Mesenchymal stem cell (in vitro differentiated cells and primary cell): ENCODE results near the gene SCO1.

Experiments used
- DNase-seq: peaks from one replicate; pipeline ENCODE4 v3.0.0-alpha.2; 2013
- H2AFZ ChIP-seq: one replicate; pipeline ENCODE4 v1.6.1; 2013; ENCODE audit warnings: low read depth, mild to moderate bottlenecking, control low read depth, inconsistent platforms, low read length, moderate library complexity
- H2AK5ac ChIP-seq: 2 replicates; pipeline ENCODE4 v1.6.1; 2013; ENCODE audit warnings: low read length, moderate library complexity, mild to moderate bottlenecking, inconsistent platforms; ENCODE audit not compliant: severe bottlenecking
- H2BK120ac ChIP-seq: one replicate; pipeline ENCODE4 v1.6.1; 2013; ENCODE audit warnings: low read depth, mild to moderate bottlenecking, inconsistent platforms, low read length, moderate library complexity
- H2BK12ac ChIP-seq, 2 experiments: one replicate each; pipeline ENCODE4 v1.6.1; 2013; ENCODE audit warnings: inconsistent platforms in 2 of 2, low read length in 2 of 2, mild to moderate bottlenecking in 2 of 2, moderate library complexity in 2 of 2, control low read depth in 1 of 2
- H2BK15ac ChIP-seq: one replicate; pipeline ENCODE4 v1.6.1; 2013; ENCODE audit warnings: mild to moderate bottlenecking, low read depth, inconsistent platforms; ENCODE audit not compliant: poor library complexity, severe bottlenecking
- H2BK5ac ChIP-seq: 2 replicates; pipeline ENCODE4 v1.6.1; 2013; ENCODE audit warnings: low read depth, mild to moderate bottlenecking, low read length, control low read depth, inconsistent platforms; ENCODE audit not compliant: poor library complexity, severe bottlenecking
- H3K14ac ChIP-seq, 2 experiments: one replicate each; pipeline ENCODE4 v1.6.1; 2013; ENCODE audit warnings: inconsistent platforms in 2 of 2, low read length in 2 of 2, control low read depth in 1 of 2, mild to moderate bottlenecking in 1 of 2, moderate library complexity in 1 of 2
- H3K18ac ChIP-seq, 2 experiments: one replicate each; pipeline ENCODE4 v1.6.1; 2013; ENCODE audit warnings: inconsistent platforms in 2 of 2, low read length in 2 of 2, control low read depth in 1 of 2, low read depth in 1 of 2, mild to moderate bottlenecking in 1 of 2
- H3K23ac ChIP-seq, 2 experiments: one replicate each; pipeline ENCODE4 v1.6.1; 2013; ENCODE audit warnings: inconsistent platforms in 2 of 2, low read length in 2 of 2, mild to moderate bottlenecking in 2 of 2, moderate library complexity in 2 of 2, control low read depth in 1 of 2
- H3K27ac ChIP-seq: 2 replicates; pipeline ENCODE4 v1.5.1; 2013; ENCODE audit warnings: mild to moderate bottlenecking, moderate library complexity, low read length, control low read depth, inconsistent platforms; ENCODE audit not compliant: poor library complexity, severe bottlenecking
- H3K27me3 ChIP-seq, 2 experiments: 2 replicates each; pipeline versions ENCODE4 v1.6.1 to v1.7.0; 2013; ENCODE audit warnings: low read length in 2 of 2, mild to moderate bottlenecking in 2 of 2, moderate library complexity in 2 of 2, control low read depth in 1 of 2, inconsistent platforms in 1 of 2; ENCODE audit not compliant: control insufficient read depth in 1 of 2, insufficient read depth in 1 of 2
- H3K36me3 ChIP-seq, 2 experiments: 2 replicates each; pipeline versions ENCODE4 v1.6.1 to v1.7.0; 2013; ENCODE audit warnings: low read length in 2 of 2, control low read depth in 1 of 2, inconsistent platforms in 1 of 2, low read depth in 1 of 2, mild to moderate bottlenecking in 1 of 2; ENCODE audit not compliant: insufficient read depth in 2 of 2, control insufficient read depth in 1 of 2
- H3K4ac ChIP-seq, 2 experiments: one replicate each; pipeline ENCODE4 v1.6.1; 2013; ENCODE audit warnings: inconsistent platforms in 2 of 2, low read length in 2 of 2, mild to moderate bottlenecking in 2 of 2, moderate library complexity in 2 of 2, control low read depth in 1 of 2, low read depth in 1 of 2
- H3K4me1 ChIP-seq: 2 replicates; pipeline ENCODE4 v1.6.1; 2013; ENCODE audit warnings: low read depth, low read length, control low read depth; ENCODE audit not compliant: control insufficient read depth, insufficient read depth
- H3K4me2 ChIP-seq: 2 replicates; pipeline ENCODE4 v1.6.1; 2013; ENCODE audit warnings: low read length, mild to moderate bottlenecking, inconsistent platforms; ENCODE audit not compliant: poor library complexity, severe bottlenecking
- H3K4me3 ChIP-seq, 2 experiments: 2 replicates each; pipeline versions ENCODE4 v1.5.1 to v1.7.0; 2013; ENCODE audit warnings: low read length in 2 of 2, mild to moderate bottlenecking in 2 of 2, control low read depth in 1 of 2, low read depth in 1 of 2; ENCODE audit not compliant: insufficient read depth in 1 of 2
- H3K79me1 ChIP-seq: replicated peaks from 2 replicates; pipeline ENCODE4 v1.6.1; 2013; ENCODE audit warnings: mild to moderate bottlenecking, control low read depth, low read length, inconsistent platforms; ENCODE audit not compliant: poor library complexity, severe bottlenecking
- H3K9ac ChIP-seq: 2 replicates; pipeline ENCODE4 v1.7.0; 2013; ENCODE audit warnings: mild to moderate bottlenecking, low read length, moderate library complexity
- H3K9me3 ChIP-seq: 2 replicates; pipeline ENCODE4 v1.7.0; 2013; ENCODE audit warnings: mild to moderate bottlenecking, low read length; ENCODE audit not compliant: control insufficient read depth
- H4K8ac ChIP-seq: one replicate; pipeline ENCODE4 v1.6.1; 2013; ENCODE audit warnings: inconsistent platforms, mild to moderate bottlenecking, low read length, moderate library complexity
- H4K91ac ChIP-seq: one replicate; pipeline ENCODE4 v1.6.1; 2013; ENCODE audit warnings: mild to moderate bottlenecking, low read length, inconsistent platforms
- WGBS: methylation state at CpG from one replicate; pipeline ENCODE4 v1.1.7; 2013; ENCODE audit warnings: mixed read lengths; 5-methylcytosine and 5-hydroxymethylcytosine counted together

The SCO1 gene

DNA sequence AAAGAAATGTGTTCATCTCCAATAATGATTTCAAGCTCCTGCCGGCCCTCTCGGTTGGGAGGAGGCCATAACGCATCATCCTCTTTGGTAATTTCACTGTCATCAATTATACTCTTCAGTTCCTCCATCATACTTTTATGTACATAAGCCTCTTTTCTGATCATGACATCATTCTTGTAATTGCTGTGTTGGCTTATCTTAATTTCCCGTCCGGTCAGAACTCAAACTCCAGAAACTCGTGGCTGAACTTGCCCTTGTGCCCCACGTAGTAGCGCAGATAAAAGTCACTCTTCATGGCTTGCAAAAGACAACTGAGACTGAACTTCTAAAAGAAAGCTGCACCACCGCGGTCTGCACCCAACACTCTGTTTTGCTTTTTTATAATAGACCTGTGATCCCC, 18.9 kb upstream of the SCO1 start:
- H2BK15ac ChIP-seq: no peak overlapping the region
- H3K18ac ChIP-seq: no peak overlapping the region
- no peak overlapping the region for H3K27ac ChIP-seq
- H2BK120ac ChIP-seq: no peak overlapping the region
- no peak overlapping the region for H2BK12ac ChIP-seq
- no peak overlapping the region for H3K4me3 ChIP-seq
- no peaks in the 10 kb centered on the region for H3K27me3 ChIP-seq
- H2BK5ac ChIP-seq: no peak overlapping the region
- no peak overlapping the region for H2AK5ac ChIP-seq
- H3K4me1 ChIP-seq: no peaks in the 10 kb centered on the region
- WGBS: 95% methylated on average over 8 of the region's 10 CpGs
- H2AFZ ChIP-seq: no peak overlapping the region
- no peak overlapping the region for H3K4ac ChIP-seq
- no peak overlapping the region for H3K4me2 ChIP-seq
- H3K23ac ChIP-seq: no peak overlapping the region
- H3K9ac ChIP-seq: no peak overlapping the region
- no peak overlapping the region for H4K91ac ChIP-seq
- no peak overlapping the region for H4K8ac ChIP-seq
- H3K79me1 ChIP-seq: peaks cover 3% of the 10 kb centered on the region
- no peaks in the 10 kb centered on the region for H3K9me3 ChIP-seq
- DNase-seq: no peak
- H3K14ac ChIP-seq: no peak overlapping the region
- peaks cover 9 to 23% of the 10 kb centered on the region in 2 experiments for H3K36me3 ChIP-seq

DNA sequence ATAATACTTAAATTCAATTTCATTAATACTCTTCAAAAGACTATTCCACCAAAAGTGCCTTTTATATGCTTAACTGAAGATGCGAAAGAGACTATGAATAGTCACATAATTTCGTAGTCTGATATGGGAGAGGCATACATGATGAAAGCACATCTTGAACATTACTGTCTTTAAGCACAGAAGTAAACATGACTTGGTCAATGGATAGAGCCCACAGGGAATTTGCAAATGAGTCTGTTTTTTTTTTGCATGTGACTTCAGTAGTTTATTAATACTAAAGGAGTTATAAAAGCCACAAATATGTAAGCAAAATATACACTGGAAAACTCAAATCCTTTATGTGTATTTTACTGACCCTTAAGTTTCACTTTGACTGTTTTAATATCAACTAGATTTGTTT, 16.0 kb upstream of the SCO1 start:
- Histone ChIP-seq H3K27ac (no peak overlapping the region), H3K14ac (no peak overlapping the region), H2BK120ac (no peak overlapping the region), H3K79me1 (peaks cover 16% of the 10 kb centered on the region), H3K4me2 (no peak overlapping the region), H3K36me3 (peaks cover 17 to 45% of the 10 kb centered on the region in 2 experiments), H2BK12ac (no peak overlapping the region), H3K4me3 (no peak overlapping the region), H2AFZ (no peak overlapping the region), H2AK5ac (no peak overlapping the region), H4K8ac (no peak overlapping the region), H3K27me3 (no peaks in the 10 kb centered on the region), H3K4me1 (no peaks in the 10 kb centered on the region), H2BK5ac (no peak overlapping the region), H3K23ac (no peak overlapping the region), H3K18ac (no peak overlapping the region), H3K4ac (no peak overlapping the region), H3K9me3 (no peaks in the 10 kb centered on the region), H4K91ac (no peak overlapping the region), H3K9ac (no peak overlapping the region), H2BK15ac (no peak overlapping the region)
- DNase-seq: peak; percentile 39
- WGBS: 93% methylated on average over 2 of the region's 2 CpGs

DNA sequence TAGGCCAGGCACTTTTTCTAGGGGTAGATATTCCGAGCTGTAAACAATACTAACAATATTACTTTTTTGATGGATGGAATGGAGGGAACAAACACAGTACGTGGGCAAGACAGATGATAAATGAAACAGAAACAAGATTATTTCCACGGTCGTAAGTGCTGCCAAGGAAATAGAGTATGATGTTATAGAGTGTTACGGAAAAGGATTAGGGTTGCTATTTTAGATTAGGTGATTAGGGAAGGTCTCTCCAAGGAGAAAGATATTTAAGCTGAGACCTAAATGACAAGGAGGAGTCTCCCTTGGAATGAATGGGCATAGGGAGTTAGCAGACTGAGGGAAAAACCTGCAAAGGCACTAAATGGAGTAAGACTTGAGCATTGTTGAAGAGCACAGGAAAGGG, 8.4 kb upstream of the SCO1 start:
- Histone ChIP-seq H3K9ac (no peak overlapping the region), H2BK15ac (no peak overlapping the region), H3K18ac (no peak overlapping the region), H2BK5ac (no peak overlapping the region), H2BK120ac (no peak overlapping the region), H3K4me3 (no peak overlapping the region), H4K8ac (no peak overlapping the region), H3K36me3 (peaks cover 14 to 59% of the 10 kb centered on the region in 2 experiments), H3K4me2 (no peak overlapping the region), H3K79me1 (peaks cover 28% of the 10 kb centered on the region), H2AK5ac (no peak overlapping the region), H3K27me3 (no peaks in the 10 kb centered on the region), H3K4ac (no peak overlapping the region), H3K14ac (no peak overlapping the region), H3K4me1 (peaks cover 2% of the 10 kb centered on the region), H3K23ac (no peak overlapping the region), H4K91ac (no peak overlapping the region), H3K27ac (no peak overlapping the region), H2BK12ac (no peak overlapping the region), H3K9me3 (no peaks in the 10 kb centered on the region), H2AFZ (no peak overlapping the region)
- no peak for DNase-seq
- 94% methylated on average over 5 of the region's 5 CpGs for whole genome bisulfite sequencing

DNA sequence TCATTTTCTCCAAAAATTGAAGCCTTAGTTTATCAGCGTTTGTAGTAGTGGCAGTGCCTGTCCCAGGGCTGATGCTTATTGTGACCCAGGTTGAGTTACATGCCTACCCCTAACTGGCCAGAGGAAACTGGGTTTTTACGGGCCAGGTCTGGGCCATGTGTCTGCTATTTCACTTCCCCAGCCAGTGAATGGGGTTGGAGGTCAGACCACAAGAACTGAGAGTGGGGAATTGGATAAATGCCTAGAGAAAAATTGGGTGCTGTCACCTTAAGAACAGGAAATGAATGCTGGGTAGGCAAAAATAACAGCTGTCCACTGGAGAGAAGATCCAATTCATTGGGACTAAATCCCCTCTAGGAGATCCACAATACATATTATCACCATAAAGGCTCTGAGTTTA, 5.2 kb upstream of the SCO1 start:
- no peak overlapping the region for H2AK5ac ChIP-seq
- no peak overlapping the region for H3K4me2 ChIP-seq
- H4K91ac ChIP-seq: no peak overlapping the region
- H3K18ac ChIP-seq: peak overlapping the region in 1 of 2 experiments; percentile 52
- H3K9ac ChIP-seq: no peak overlapping the region
- no peak overlapping the region for H3K4ac ChIP-seq
- no peak overlapping the region for H2BK120ac ChIP-seq
- H2AFZ ChIP-seq: no peak overlapping the region
- no peak overlapping the region for H3K27ac ChIP-seq
- no peak overlapping the region for H2BK15ac ChIP-seq
- no peak overlapping the region for H3K14ac ChIP-seq
- H2BK5ac ChIP-seq: no peak overlapping the region
- H3K36me3 ChIP-seq: peaks cover 4 to 32% of the 10 kb centered on the region in 2 experiments
- no peaks in the 10 kb centered on the region for H3K27me3 ChIP-seq
- H3K4me1 ChIP-seq: peaks cover 3% of the 10 kb centered on the region
- H3K4me3 ChIP-seq: no peak overlapping the region
- H3K79me1 ChIP-seq: peaks cover 13% of the 10 kb centered on the region
- no peak overlapping the region for H3K23ac ChIP-seq
- H2BK12ac ChIP-seq: no peak overlapping the region
- H4K8ac ChIP-seq: no peak overlapping the region
- no peaks in the 10 kb centered on the region for H3K9me3 ChIP-seq
- DNase-seq: peak; percentile 54
- WGBS: 54% methylated on average over 2 of the region's 2 CpGs
